Right lobe of liver (tissue), 6 donors: ENCODE results near the gene TIMP2. TPM values are rescaled to one million over a fixed set of nuclear protein-coding genes. Genes with fewer than 3 reads are reported as not detected.
A peak's percentile ranks its signal among the peaks of the same experiment; 100 is the strongest.
"Not testable (repeated sequence)": the region's sequence is repeated elsewhere in the genome, so short reads cannot be mapped to it uniquely, and the experiment has no call there.

Source experiments
- ATAC-seq, 4 donors: fragments of 200-7000 bp; cut with Tn5 transposase; one replicate each; pipeline ENCODE4 v1.9.1; 2020; ENCODE audit warnings: mild to moderate bottlenecking in 4 of 4, moderate library complexity in 4 of 4
- DNase-seq, 3 donors: peaks; one replicate each; pipeline ENCODE4 v3.0.0-alpha.2; 2020
- H3K27ac ChIP-seq, 3 donors: fragments of 200-600 bp; one replicate each; pipeline ENCODE4 v1.8.0; 2022
- H3K27me3 ChIP-seq, 2 donors: fragments of 200-600 bp; one replicate each; pipeline ENCODE4 v1.8.0; 2022
- H3K36me3 ChIP-seq, 4 donors: fragments of 200-600 bp; sonication (generic) in 1 of 4; one replicate each; pipeline versions ENCODE4 v1.5.1 to v1.8.0; 2017 to 2022; ENCODE audit warnings: control low read depth in 1 of 4
- H3K4me1 ChIP-seq, 4 donors: fragments of 200-600 bp; sonication (generic) in 1 of 4; one replicate each; pipeline versions ENCODE4 v1.5.1 to v1.8.0; 2017 to 2022; ENCODE audit warnings: control low read depth in 1 of 4
- H3K4me3 ChIP-seq, 3 donors: fragments of 200-600 bp; one replicate each; pipeline ENCODE4 v1.8.0; 2022
- H3K9me3 ChIP-seq, 4 donors: fragments of 200-600 bp; sonication (generic) in 1 of 4; one replicate each; pipeline versions ENCODE4 v1.5.1 to v1.8.0; 2017 to 2022; ENCODE audit warnings: control low read depth in 1 of 4
- CTCF ChIP-seq, 4 donors: fragments of 200-600 bp in 3 of 4; fragments of 450-650 bp in 1 of 4; IDR thresholded peaks; one replicate each; pipeline versions ENCODE4 v1.5.1 to v1.8.0; 2016 to 2022; ENCODE audit warnings: antibody characterized with exemption in 4 of 4, mild to moderate bottlenecking in 2 of 4
- POLR2A ChIP-seq: fragments of 450-650 bp; IDR thresholded peaks from one replicate; pipeline ENCODE4 v1.6.1; 2017; ENCODE audit warnings: antibody characterized with exemption, mild to moderate bottlenecking
- WGBS: methylation state at CpG from one replicate; pipeline ENCODE4 v1.1.6; 2018; ENCODE audit warnings: low coverage, low lambda C conversion rate; ENCODE audit not compliant: insufficient coverage; ENCODE audit errors: missing lambda C conversion rate; 5-methylcytosine and 5-hydroxymethylcytosine counted together
- intact Hi-C, 2 donors: fragments of 100-400 bp; cut with DNase I; formaldehyde crosslinking; loops; one replicate each; pipeline versions ENCODE4 v1.11.2 to v1.14.1; 2022
- total RNA-seq, 6 experiments: library from RNA; depleted of rRNA in 2 of 6; stranded (reverse); fragments of >200 nt in 2 of 6; fragmentation: NEBNext Ultra II Directional in 3 of 6; extraction: Animal tissue kit (Norgen Biotek cat#: 25700) in 3 of 6; gene quantifications; one replicate each; pipeline versions ENCODE4 v1.1.0 to v1.2.4, GENCODE V29; 2016 to 2023
- donor health status: DM: no; HTN: yes; CAD: no.
- donor health status: DM: no; HTN: no; CAD: no.
- donor health status: DM: no; HTN: no; CAD: no.
- donor health status: DM: no; HTN: yes; CAD: no.
- donor health status: DM: no; HTN: yes; CAD: no.

TIMP2 gene
- total RNA-seq, 6 experiments from 2014 or later: 18.9 to 36.1 (median 26.7) TPM

GRCh38 chr17:78890498-78890897 is 34.7 kb downstream of the TIMP2 start:
- Histone ChIP-seq H3K4me3 (no peak overlapping the region), H3K4me1 (no peaks in the 10 kb centered on the region), H3K27ac (peak overlapping the region in 2 of 3 donors; percentile 53 to 57), H3K36me3 (no peaks in the 10 kb centered on the region), H3K9me3 (no peaks in the 10 kb centered on the region), H3K27me3 (no peaks in the 10 kb centered on the region)
- intact Hi-C loops: no loop called here
- WGBS: 59% methylated on average over 12 of the region's 16 CpGs
- DNase-seq (peak; percentile 64 to 82 (median 66)), ATAC-seq (peak; percentile 57 to 78 (median 61))
- TF ChIP-seq CTCF (IDR thresholded peaks at IDR 0.05) (no peak), POLR2A (no peak)

GRCh38 chr17:78890096-78890495 is 35.1 kb downstream of the TIMP2 start:
- ATAC-seq, DNase-seq, H3K9me3 ChIP-seq, H3K4me1 ChIP-seq, H3K4me3 ChIP-seq, H3K27me3 ChIP-seq, H3K36me3 ChIP-seq, intact Hi-C loops: not testable (repeated sequence)
- WGBS: 38% methylated on average over 4 of the region's 11 CpGs
- H3K27ac ChIP-seq: peak overlapping the region in 2 of 3 donors; percentile 37 to 57

GRCh38 chr17:78889531-78889930 is 35.7 kb downstream of the TIMP2 start:
- Histone ChIP-seq H3K4me3 (no peak overlapping the region), H3K4me1 (no peaks in the 10 kb centered on the region), H3K27me3 (no peaks in the 10 kb centered on the region), H3K27ac (peak overlapping the region in 2 of 3 donors; percentile 37 to 57), H3K36me3 (no peaks in the 10 kb centered on the region), H3K9me3 (no peaks in the 10 kb centered on the region)
- DNase-seq (no peak), ATAC-seq (peak in 2 of 4 donors; percentile 23 to 39)
- TF ChIP-seq CTCF (IDR thresholded peaks at IDR 0.05) (no peak), POLR2A (no peak)
- intact Hi-C loops: no loop called here
- 53% methylated on average over 5 of the region's 8 CpGs for WGBS

GRCh38 chr17:78888941-78889518 is 36.2 kb downstream of the TIMP2 start:
- TF ChIP-seq CTCF (IDR thresholded peaks at IDR 0.05) (no peak), POLR2A (no peak)
- H3K4me3 ChIP-seq: no peak overlapping the region
- ATAC-seq: no peak
- WGBS: 70% methylated on average over 7 of the region's 10 CpGs
- intact Hi-C loops: no loop called here
- no peaks in the 10 kb centered on the region for H3K27me3 ChIP-seq
- H3K27ac ChIP-seq: no peak overlapping the region
- H3K4me1 ChIP-seq: peaks cover 0 to 4% (median 0%) of the 10 kb centered on the region in 4 donors
- DNase-seq: no peak
- no peaks in the 10 kb centered on the region for H3K9me3 ChIP-seq
- H3K36me3 ChIP-seq: no peaks in the 10 kb centered on the region

- H3K4me3 ChIP-seq: no peak overlapping the region
- TF ChIP-seq CTCF (IDR thresholded peaks at IDR 0.05): no peak
- no peak for TF ChIP-seq POLR2A
- no peaks in the 10 kb centered on the region for H3K27me3 ChIP-seq
- intact Hi-C loops: no loop called here
- H3K9me3 ChIP-seq: no peaks in the 10 kb centered on the region
- WGBS: 0% methylated on average over 1 of the region's 12 CpGs
- H3K4me1 ChIP-seq: peaks cover 0 to 8% (median under 1%) of the 10 kb centered on the region in 4 donors
- DNase-seq (no peak), ATAC-seq (no peak)
- no peak overlapping the region for H3K27ac ChIP-seq
- H3K36me3 ChIP-seq: no peaks in the 10 kb centered on the region
Observed at GRCh38 chr17:78886954-78887353, 38.2 kb downstream of the TIMP2 start.
